ENCODE data around the gene FOXK2. TPM values are rescaled to one million over a fixed set of nuclear protein-coding genes. Genes with fewer than 3 reads are reported as not detected.

Gene FOXK2
- total RNA-seq, 3 donors from 2014 or later: 25.0 to 48.6 (median 36.7) TPM

DNA sequence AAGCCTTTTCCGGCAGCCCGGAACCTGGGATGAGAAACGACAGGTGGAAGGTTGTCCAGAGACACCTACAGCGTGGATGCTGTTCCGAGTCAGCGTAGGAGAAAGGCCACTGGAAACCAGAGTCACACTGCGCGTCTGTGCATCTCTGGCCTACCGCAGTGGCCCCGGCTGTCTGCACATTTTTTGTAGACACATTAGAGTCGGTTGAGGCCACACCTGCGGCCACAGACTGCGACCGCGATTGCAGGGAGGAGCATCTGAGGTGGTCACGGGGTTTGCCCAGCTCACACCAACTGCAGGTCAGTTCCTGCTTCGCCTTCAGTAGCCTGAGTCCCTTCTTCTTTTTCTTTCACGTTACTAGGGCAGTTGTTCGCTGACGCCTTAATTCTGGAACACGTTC, 76.4 kb downstream of the FOXK2 start:
- no peak for DNase-seq (ENCODE audit: low spot score in 2 of 2)
- H3K27ac ChIP-seq: no peak overlapping the region

GRCh38 chr17:82596296-82596695, 76.8 kb downstream of the FOXK2 start:
- Histone ChIP-seq H3K27ac (no peak overlapping the region), H3K4me3 (no peak overlapping the region), H3K4me1 (peaks cover 0 to 18% of the 10 kb centered on the region in 2 donors), H3K9me3 (no peaks in the 10 kb centered on the region), H3K36me3 (no peaks in the 10 kb centered on the region), H3K27me3 (no peaks in the 10 kb centered on the region)
- TF ChIP-seq POLR2AphosphoS5 (IDR thresholded peaks at IDR 0.05) (no peak), POLR2A (IDR thresholded peaks at IDR 0.05) (no peak), CTCF (IDR thresholded peaks at IDR 0.05) (no peak)
- intact Hi-C loops (cut with DNase I; ENCODE audit: low total_unique reads): no loop called here
- no peak for DNase-seq (ENCODE audit: low spot score in 2 of 2)

More for the DNA sequence above, 76.4 kb downstream of the FOXK2 start:
- intact Hi-C loops (cut with DNase I; ENCODE audit: low total_unique reads): no loop called here
- Histone ChIP-seq H3K27me3 (no peaks in the 10 kb centered on the region), H3K36me3 (no peaks in the 10 kb centered on the region), H3K4me1 (peaks cover 0 to 18% of the 10 kb centered on the region in 2 donors), H3K4me3 (no peak overlapping the region), H3K9me3 (no peaks in the 10 kb centered on the region)
- TF ChIP-seq CTCF (IDR thresholded peaks at IDR 0.05) (no peak), POLR2A (IDR thresholded peaks at IDR 0.05) (no peak), POLR2AphosphoS5 (IDR thresholded peaks at IDR 0.05) (no peak)

- Histone ChIP-seq H3K27ac (no peak overlapping the region), H3K27me3 (no peaks in the 10 kb centered on the region), H3K4me3 (no peak overlapping the region), H3K4me1 (peaks cover 0 to 13% of the 10 kb centered on the region in 2 donors), H3K36me3 (peaks cover 4% of the 10 kb centered on the region), H3K9me3 (no peaks in the 10 kb centered on the region)
- intact Hi-C loops (cut with DNase I; ENCODE audit: low total_unique reads): no loop called here
- DNase-seq (ENCODE audit: low spot score in 2 of 2): no peak
- TF ChIP-seq CTCF (IDR thresholded peaks at IDR 0.05) (no peak), POLR2AphosphoS5 (IDR thresholded peaks at IDR 0.05) (no peak), POLR2A (IDR thresholded peaks at IDR 0.05) (no peak)
These were observed 77.5 kb downstream of the FOXK2 start for GRCh38 chr17:82596837-82597672.

DNA sequence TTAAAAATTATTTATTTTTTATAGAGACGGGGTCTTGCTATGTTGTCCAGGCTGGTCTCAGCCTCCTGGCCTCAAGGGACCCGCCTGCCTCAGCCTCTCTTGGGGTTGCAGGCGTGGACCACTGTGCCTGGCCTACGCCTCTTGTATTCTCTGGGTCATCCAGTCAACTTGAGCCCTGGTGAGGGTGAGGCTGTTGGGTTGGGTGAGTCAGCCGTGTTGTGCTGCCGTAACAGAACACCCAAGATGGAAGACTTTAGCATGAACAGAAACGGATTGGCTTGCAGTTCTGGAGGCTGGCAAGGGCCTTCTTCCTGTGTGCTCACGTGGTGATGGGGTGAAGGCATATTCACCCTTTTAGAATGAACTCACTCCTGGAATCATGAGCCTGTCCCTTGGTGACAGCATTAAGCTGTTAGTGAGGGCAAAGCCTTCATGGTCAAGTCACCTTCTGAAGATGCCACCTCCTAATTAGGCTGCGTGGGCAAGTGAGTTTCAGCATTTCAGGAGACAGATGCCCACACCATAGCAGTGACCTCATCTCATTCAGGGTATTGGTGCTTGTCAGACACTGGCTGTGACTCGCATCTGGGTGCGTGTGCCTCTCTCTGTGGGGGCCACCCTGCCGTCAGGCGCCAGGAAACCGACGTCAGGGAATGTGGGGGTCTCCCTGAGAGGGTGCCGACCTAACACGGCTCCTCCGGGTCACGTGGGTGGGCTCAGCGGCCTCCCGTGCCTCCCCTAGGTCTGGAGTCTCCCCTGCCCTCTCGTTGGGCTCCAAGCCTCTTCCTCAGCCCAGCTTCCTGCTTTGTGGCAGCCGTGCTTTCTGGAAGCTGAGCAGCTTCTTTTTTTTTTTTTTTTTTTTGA, 79.0 kb downstream of the FOXK2 start:
- Histone ChIP-seq H3K9me3 (no peaks in the 10 kb centered on the region), H3K4me3 (no peak overlapping the region), H3K4me1 (peaks cover 0 to 5% of the 10 kb centered on the region in 2 donors), H3K27me3 (no peaks in the 10 kb centered on the region), H3K36me3 (peaks cover 4% of the 10 kb centered on the region), H3K27ac (peak overlapping the region in 1 of 2 donors; percentile 19)
- DNase-seq (ENCODE audit: low spot score in 2 of 2): no peak
- intact Hi-C loops (cut with DNase I; ENCODE audit: low total_unique reads): loop anchor here (2.0 kb wide), 1 partner anchor 16 kb away; no protein-coding TSS in a partner anchor
- no peak for TF ChIP-seq CTCF (IDR thresholded peaks at IDR 0.05)
- no peak for TF ChIP-seq POLR2A (IDR thresholded peaks at IDR 0.05)
- no peak for TF ChIP-seq POLR2AphosphoS5 (IDR thresholded peaks at IDR 0.05)

Measured in breast epithelium (tissue), 4 donors.